Measurements from ENCODE around the gene RPA1. TPM values are rescaled to one million over a fixed set of nuclear protein-coding genes. Genes with fewer than 3 reads are reported as not detected.
"Not testable (repeated sequence)": the region's sequence is repeated elsewhere in the genome, so short reads cannot be mapped to it uniquely, and the experiment has no call there.

Gene RPA1
- total RNA-seq, 1 donor from 2014 or later: 11.6 TPM

DNA sequence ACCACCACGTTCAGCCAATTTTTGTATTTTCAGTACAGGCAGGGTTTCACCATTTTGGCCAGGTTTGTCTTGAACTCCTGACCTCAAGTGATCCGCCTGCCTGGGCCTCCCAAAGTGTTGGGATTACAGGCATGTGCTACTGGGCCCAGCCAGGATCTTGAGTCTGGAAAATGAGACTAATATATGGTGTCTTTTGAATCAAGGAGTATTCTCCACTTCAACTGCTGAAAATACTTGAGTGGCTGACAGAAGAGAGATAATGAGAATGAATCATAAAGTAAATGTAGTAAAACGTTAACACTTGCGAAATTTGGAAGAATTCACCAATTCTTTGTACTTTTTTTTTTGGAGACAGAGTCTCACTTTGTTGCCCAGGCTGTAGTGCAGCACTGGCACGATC, 16.7 kb upstream of the RPA1 start:
- DNase-seq (ENCODE audit: low read depth): no peak

DNA sequence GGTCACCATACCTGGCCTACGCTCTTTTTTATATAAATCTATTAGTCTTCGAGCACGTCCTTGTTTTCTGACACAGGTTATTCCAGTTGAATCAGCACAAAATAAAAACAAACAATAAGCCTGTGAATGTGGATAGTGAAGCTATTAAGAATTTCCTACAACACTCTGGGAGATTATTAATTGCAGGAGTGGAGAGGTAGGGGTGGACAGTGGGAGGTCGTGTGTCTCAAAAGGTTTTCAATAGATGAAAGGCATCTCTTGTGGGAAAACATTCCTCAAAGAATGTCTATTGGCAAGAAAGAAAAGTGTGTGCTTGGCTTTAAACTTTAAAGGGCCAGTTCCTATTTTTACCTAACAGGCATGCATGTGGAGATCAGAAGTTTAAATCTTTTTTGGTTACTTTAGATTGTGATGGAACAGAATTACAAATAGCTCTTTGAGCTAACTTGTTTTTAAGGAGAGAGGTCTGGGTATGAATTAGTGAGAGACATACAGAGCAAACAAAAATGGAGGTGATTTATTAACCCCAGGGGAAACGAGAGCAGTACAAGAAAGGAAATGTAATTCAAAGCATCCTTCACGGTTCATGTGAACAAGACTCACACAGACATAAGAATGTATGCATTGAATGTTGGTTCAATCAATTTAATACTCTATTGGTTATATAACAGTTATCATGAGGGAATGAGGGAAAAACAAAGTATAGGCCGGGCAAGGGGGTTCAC, 9.1 kb upstream of the RPA1 start:
- no peak for DNase-seq (ENCODE audit: low read depth)

DNA sequence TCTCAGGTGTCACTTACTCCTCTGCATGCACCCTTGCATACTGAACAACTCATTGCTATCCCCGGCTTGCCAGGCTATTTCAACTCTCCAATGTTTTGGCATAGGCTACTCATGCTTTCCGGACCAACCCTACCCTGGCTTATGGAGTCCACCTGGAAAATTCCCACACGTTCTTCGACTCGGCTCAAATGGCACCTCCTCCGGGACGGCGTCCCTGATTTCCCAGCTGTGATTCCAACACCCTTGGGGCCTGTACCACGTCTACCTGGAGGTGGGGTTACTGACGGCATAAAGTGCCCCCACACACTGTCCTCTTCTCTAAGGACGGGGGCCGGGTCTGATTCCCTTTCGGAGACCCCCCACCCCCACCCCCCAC, 601 bp upstream of the RPA1 start:
- DNase-seq (ENCODE audit: low read depth): no peak

GRCh38 chr17:1830288-1830687, 483 bp downstream of the RPA1 start:
- no peak for DNase-seq (ENCODE audit: low read depth)

- DNase-seq (ENCODE audit: low read depth): no peak
These were observed 4.8 kb downstream of the RPA1 start for GRCh38 chr17:1834380-1835149.

GRCh38 chr17:1839516-1839915, 9.7 kb downstream of the RPA1 start:
- no peak for DNase-seq (ENCODE audit: low read depth)

DNA sequence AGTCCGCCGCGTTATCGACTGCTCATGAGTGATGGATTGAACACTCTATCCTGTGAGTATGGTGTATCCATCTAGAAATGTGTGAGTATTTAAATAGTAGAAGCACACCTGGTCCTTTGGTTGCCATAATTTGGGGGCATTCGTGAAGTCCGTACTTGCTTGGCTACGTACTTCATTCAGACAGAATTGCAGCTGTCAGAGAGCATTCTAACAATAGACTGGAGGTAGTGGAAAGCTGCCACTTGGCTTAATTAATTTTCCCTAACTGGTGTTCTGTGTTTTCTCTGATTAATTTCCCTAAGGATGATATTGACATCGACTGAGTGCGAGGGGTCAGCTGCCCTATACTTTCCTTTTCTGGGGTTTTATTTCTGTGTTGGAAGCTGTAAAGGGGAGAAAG, 14.1 kb downstream of the RPA1 start:
- peak; percentile 47 for DNase-seq (ENCODE audit: low read depth)

DNA sequence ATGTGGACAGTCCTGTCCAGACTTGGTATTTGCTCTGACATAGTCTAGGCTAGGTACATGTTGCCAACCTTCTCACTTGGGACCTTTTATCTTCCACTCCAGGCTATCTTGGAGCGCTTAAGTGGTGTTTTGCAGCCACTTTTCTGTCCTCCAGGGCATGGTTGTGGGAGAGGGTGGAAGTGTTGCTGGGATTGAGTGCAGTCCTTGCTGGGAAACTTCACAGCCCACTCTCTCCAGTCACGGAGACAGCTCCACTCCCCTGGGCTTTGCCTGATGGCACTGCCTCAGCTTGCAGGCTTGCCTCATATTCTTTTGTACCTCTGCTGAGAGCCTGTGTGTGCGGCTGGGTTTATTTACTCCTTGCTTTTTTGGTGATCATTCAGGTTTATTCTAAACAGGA, 17.4 kb downstream of the RPA1 start:
- DNase-seq (ENCODE audit: low read depth): no peak

DNA sequence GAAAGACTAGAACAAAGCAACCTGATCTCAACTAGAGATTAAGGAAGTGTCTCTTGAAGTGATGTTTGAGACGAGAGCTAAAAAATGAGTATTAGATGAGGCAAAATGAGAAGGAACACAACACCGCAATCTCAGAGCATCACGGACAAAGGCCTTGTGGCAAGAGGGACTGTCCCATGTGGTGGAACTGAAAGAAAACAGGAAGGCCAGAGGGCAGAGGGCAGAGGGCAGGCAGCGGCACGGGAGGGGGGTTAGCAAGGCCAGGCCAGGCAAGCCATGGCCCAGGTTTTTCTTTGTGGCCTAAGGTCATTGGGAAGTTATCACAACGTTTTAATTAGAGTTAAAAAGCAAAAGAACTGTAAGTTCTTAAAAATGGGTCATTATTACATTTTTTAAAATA, 22.5 kb downstream of the RPA1 start:
- no peak for DNase-seq (ENCODE audit: low read depth)

DNA sequence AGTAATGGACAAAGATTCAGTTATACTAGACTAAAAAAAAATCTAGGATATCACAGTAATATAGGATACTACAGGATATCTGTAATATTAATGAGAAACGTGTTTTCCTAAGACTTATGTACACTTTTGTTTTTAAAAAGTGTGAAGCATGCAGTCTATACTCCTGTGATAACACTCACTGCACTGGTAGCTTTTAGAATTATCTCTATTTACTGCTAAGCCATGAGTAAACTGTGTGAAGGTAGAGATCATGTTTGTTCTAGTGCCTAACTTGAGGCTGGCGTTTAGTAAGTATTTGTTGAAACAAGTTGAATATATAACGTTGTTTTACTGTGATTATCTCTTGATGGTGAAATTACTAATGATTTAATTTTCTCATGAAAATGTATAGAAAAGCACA, 23.9 kb downstream of the RPA1 start:
- no peak for DNase-seq (ENCODE audit: low read depth)

GRCh38 chr17:1856462-1856861, 26.7 kb downstream of the RPA1 start:
- DNase-seq (ENCODE audit: low read depth): not testable (repeated sequence)

- DNase-seq (ENCODE audit: low read depth): no peak
These were observed 31.2 kb downstream of the RPA1 start for GRCh38 chr17:1860978-1861377.

DNA sequence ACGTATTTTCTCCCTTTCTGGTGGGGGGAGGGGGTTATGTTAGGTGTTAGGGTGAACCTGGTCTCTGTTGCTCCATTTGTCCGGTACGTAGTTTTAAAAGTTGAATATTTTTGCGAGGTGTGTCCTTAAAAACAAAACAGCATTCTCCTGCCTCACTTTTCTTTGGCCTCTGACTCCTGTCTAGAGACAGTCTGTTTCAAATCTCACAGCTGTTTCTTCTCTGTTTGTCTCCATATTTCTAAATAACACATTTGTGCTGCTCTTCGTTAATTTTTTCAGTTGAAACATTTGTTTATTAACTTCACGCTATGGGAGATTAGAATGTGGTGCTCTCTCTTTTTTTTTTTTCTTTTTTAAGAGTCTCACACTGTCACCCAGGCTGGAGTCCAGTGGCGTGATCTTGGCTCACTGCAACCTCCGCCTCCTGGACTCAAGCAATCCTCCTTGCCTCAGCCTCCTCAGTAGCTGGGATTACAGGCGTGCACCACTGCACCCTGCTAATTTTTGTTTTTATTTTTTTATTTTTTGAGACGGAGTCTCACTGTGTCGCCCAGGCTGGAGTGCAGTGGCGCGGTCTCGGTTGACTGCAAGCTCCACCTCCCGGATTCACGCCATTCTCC, 31.7 kb downstream of the RPA1 start:
- DNase-seq (ENCODE audit: low read depth): no peak

DNA sequence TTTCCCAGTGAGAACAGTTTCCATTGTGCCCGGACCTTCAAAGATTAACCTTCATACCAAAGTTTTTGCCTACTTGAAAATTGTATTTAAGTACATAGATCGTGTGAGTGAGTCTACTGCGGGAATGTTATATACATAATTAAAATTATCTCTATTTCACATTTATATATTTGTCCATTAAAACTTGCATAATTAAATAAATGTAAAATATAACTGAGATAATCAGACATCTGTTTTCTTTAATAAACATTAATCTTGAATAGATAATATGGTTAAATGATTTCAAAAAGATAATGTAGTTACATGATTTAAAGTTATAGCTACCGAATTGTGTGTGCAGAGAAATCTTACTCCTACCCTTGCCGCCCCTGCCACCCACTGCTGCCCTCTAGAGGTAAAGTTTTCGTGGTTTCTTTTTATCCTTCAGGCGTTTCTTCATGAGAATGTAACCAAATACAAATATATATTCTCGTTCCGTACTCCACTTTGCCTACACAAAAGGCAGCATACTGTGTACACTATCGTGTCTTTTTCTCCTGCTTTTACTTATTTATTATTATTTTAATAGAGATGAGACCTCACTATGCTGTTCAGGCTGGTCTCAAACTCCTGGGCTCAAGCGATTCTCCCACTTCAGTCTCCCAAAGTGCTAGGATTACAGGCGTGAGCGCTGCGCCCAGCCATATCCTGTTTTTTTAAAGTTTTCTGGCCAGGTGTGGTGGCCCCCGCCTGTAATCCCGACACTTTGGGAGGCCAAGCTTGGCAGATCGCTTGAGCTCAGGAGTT, 35.6 kb downstream of the RPA1 start:
- DNase-seq (ENCODE audit: low read depth): peak; percentile 59

DNA sequence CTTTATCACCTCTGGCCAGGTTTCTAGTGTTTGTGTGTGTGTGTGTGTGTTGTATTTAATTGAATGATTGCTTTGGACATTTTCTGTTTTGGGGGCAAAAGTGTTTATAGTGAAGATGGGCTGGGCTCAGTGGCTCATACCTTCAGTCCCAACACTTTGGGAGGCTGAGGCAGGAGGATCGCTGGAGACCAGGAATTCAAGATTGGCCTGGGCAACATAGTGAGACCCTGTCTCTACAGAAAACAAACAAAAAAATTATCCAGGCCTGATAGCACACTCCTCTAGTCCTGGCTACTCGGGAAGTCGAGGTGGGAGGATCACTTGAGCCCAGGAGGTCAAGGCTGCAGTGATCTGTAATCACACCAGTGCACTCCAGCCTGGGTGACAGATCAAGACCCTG, 37.5 kb downstream of the RPA1 start:
- no peak for DNase-seq (ENCODE audit: low read depth)

GRCh38 chr17:1868090-1868489, 38.3 kb downstream of the RPA1 start:
- DNase-seq (ENCODE audit: low read depth): no peak

GRCh38 chr17:1870592-1870991, 40.8 kb downstream of the RPA1 start:
- no peak for DNase-seq (ENCODE audit: low read depth)

GRCh38 chr17:1871756-1872155, 42.0 kb downstream of the RPA1 start:
- no peak for DNase-seq (ENCODE audit: low read depth)

GRCh38 chr17:1872254-1872653, 42.4 kb downstream of the RPA1 start:
- no peak for DNase-seq (ENCODE audit: low read depth)

- DNase-seq (ENCODE audit: low read depth): no peak
These were observed 43.2 kb downstream of the RPA1 start for GRCh38 chr17:1872976-1873375.

DNA sequence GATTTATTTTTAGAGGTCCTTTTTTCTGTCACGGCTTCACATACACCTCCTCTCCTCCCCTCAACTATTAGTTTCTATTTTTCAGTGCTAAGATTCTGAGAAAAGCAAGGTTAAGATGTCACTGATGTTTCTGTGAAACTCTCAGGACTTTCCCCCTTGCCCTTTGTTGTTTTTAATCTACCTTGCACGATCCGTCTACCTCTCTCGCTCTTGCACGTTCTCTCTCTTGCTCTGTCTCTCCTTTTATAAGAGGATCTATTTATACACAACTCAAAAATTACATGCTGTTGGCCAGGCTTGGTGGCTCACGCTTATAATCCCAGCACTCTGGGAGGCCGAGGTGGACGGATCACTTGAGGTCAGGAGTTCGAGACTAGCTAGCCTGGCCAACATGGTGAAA, 43.6 kb downstream of the RPA1 start:
- DNase-seq (ENCODE audit: low read depth): no peak

- DNase-seq (ENCODE audit: low read depth): no peak
These were observed 45.8 kb downstream of the RPA1 start for GRCh38 chr17:1875597-1875996.
